ENCODE results near the gene ABI3BP.

DNA sequence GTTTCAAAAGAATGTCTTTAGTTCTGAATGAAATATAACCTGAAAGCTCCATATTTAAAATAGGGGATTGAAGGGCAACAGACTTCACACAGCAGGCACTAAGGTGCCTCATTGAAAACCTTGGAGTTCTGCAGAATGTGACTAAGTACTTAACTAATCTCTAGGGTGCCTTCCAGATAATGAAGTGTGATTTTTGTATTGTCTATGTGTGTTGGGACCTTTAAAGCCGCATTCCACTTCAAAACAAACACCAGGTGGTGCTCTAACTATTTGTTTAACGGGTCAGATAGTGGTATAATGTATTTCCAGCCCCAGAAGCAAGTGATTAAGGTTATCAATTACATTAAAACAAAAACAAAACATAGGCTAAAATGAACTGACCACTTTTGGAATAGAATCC is 255.9 kb downstream of the ABI3BP start:
- no peak for TF ChIP-seq POLR2A (IDR thresholded peaks at IDR 0.05)
- TF ChIP-seq, protein P1, sequence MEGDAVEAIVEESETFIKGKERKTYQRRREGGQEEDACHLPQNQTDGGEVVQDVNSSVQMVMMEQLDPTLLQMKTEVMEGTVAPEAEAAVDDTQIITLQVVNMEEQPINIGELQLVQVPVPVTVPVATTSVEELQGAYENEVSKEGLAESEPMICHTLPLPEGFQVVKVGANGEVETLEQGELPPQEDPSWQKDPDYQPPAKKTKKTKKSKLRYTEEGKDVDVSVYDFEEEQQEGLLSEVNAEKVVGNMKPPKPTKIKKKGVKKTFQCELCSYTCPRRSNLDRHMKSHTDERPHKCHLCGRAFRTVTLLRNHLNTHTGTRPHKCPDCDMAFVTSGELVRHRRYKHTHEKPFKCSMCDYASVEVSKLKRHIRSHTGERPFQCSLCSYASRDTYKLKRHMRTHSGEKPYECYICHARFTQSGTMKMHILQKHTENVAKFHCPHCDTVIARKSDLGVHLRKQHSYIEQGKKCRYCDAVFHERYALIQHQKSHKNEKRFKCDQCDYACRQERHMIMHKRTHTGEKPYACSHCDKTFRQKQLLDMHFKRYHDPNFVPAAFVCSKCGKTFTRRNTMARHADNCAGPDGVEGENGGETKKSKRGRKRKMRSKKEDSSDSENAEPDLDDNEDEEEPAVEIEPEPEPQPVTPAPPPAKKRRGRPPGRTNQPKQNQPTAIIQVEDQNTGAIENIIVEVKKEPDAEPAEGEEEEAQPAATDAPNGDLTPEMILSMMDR (IDR thresholded peaks at IDR 0.05), result no peak
